ENCODE data around the gene DNAJB1. TPM values are rescaled to one million over a fixed set of nuclear protein-coding genes. Genes with fewer than 3 reads are reported as not detected.

Gene DNAJB1
- total RNA-seq, 8 experiments from 2014 or later: 36.7 to 113 (median 72.8) TPM

DNA sequence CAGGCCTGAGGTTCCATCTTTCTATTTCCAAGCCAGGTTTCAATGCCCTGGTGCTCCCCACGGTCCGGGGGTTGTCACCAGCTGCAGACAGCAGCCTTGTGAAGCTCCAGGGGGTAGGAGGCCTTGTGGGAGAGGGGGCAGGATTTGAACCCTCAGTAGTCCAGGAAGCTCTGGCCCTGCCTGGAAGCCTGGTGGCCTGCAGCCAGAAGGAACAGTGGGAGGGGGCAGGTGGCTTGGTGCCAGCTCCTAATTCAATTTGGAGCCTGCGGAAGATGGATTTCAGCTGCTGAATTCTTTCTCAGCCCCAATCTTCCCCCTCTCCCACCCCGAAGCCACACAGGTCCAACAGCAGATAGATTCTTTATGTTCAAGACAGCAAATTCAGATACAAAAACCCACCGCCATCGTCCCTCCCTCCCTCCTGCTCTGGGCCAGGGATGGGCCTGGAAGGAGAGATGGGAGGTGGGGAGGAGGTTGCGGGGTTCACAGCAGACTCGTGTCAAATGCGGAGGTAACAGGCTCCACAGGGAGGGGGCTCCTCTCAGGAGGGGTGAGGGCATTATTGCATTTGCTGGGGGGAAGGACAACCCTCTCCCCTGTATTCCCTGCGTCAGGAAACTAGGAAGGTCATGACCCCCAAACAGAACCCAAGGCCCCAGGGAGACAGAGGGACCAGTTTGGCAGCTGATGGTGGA is 40.6 kb downstream of the DNAJB1 start:
- Histone ChIP-seq H3K4me1 (replicated peaks in 1 of 2) (peaks cover 15 to 17% of the 10 kb centered on the region in 2 donors), H3K27ac (no peak overlapping the region), H3K4me3 (no peak overlapping the region)
- WGBS, 10 experiments: 83 to 100% methylated on average over 1 to 2 of the region's 10 CpGs; no CpG with 5 or more reads in 8 of the 10 experiments
- in situ Hi-C loops (cut with MboI; ENCODE audit: low pct_unique_long_range_greater_than_20kb in 2 of 9, low sequenced_read_pairs in 9 of 9, unreplicated experiment in 9 of 9): no loop called here
- ATAC-seq (replicated peaks in 6 of 8): peak in 1 of 8 experiments; percentile 6

GRCh38 chr19:14476673-14477401 is 41.4 kb downstream of the DNAJB1 start:
- 0 to 88% (median 40%) methylated on average over 1 to 4 of the region's 26 CpGs; no CpG with 5 or more reads in 7 of the 10 experiments for WGBS, 10 experiments

GRCh38 chr19:14476327-14476672 is 41.9 kb downstream of the DNAJB1 start:
- Histone ChIP-seq H3K4me3 (no peak overlapping the region), H3K4me1 (replicated peaks in 1 of 2) (peaks cover 17 to 19% of the 10 kb centered on the region in 2 donors), H3K27ac (no peak overlapping the region)
- no peak for ATAC-seq (replicated peaks in 6 of 8)
- WGBS, 10 experiments: 100% methylated on average over 1 of the region's 7 CpGs; no CpG with 5 or more reads in 9 of the 10 experiments
- in situ Hi-C loops (cut with MboI; ENCODE audit: low pct_unique_long_range_greater_than_20kb in 2 of 9, low sequenced_read_pairs in 9 of 9, unreplicated experiment in 9 of 9): no loop called here

More at GRCh38 chr19:14476673-14477401, 41.4 kb downstream of the DNAJB1 start:
- peak in 5 of 8 experiments; percentile 1 to 56 (median 23) for ATAC-seq (replicated peaks in 6 of 8)
- H3K4me3 ChIP-seq: no peak overlapping the region
- H3K4me1 ChIP-seq (replicated peaks in 1 of 2): peaks cover 17 to 19% of the 10 kb centered on the region in 2 donors
- in situ Hi-C loops (cut with MboI; ENCODE audit: low pct_unique_long_range_greater_than_20kb in 2 of 9, low sequenced_read_pairs in 9 of 9, unreplicated experiment in 9 of 9): no loop called here
- no peak overlapping the region for H3K27ac ChIP-seq

DNA sequence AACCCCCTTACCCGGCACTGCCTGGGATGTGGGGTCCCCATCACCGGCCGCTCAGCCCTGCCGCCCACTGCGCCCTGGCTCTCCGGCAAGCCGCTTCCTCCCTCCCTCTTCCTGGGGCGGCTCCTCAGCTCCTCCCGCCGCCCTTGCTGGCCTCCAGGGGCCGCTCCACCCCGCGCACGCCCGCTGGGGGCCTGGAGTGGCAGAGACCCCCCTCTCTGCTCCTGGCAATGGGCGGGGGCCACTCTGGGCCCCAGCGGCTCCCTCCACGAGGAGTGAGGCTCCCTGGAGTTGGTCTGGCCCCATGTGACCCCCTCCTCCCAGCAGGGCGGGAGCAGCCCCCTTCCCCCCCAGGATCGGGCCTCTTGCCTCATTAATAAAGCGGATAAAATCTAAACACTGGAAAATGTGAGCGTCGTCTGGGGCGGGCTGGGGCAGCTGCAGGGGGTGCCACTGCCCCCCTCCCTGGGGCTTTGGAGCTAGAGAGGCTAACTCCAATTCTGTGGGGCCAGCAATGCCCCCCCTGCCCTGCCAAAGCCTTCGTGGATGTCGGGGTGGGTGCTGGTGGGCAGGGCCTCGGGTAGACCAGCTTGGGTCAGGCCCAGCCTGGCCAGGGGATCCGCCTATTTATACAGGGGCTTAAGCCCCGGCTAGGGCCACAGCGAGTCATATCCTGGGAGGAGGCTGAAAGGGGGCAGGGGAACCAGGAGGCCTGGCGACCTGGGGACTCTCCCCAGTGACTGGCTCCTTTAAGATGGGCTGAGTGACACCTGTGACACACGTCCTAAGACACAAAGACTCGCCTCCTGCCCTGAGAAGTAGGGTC is 42.7 kb downstream of the DNAJB1 start, which contains the start of gene PTGER1:
Gene PTGER1, minus strand, starts transcription at position 104 of the 823 bp plus-strand sequence. CDS start 1,034 bp downstream, outside the sequence.
- Histone ChIP-seq H3K4me3 (no peak within 1 kb of the TSS), H3K4me1 (replicated peaks in 1 of 2) (peaks cover 17 to 19% of the 10 kb centered on the region in 2 donors), H3K27ac (no peak within 1 kb of the TSS)
- 0 to 44% (median 37%) methylated on average over 1 to 4 of the region's 33 CpGs; no CpG with 5 or more reads in 7 of the 10 experiments for WGBS, 10 experiments
- peak; percentile 32 to 57 (median 52) for ATAC-seq (replicated peaks in 6 of 8)
- in situ Hi-C loops (cut with MboI; ENCODE audit: low pct_unique_long_range_greater_than_20kb in 2 of 9, low sequenced_read_pairs in 9 of 9, unreplicated experiment in 9 of 9): no loop called here

GRCh38 chr19:14474827-14475226 is 43.4 kb downstream of the DNAJB1 start:
- no peak overlapping the region for H3K27ac ChIP-seq
- in situ Hi-C loops (cut with MboI; ENCODE audit: low pct_unique_long_range_greater_than_20kb in 2 of 9, low sequenced_read_pairs in 9 of 9, unreplicated experiment in 9 of 9): no loop called here
- ATAC-seq (replicated peaks in 6 of 8): peak in 7 of 8 experiments; percentile 1 to 5 (median 2)
- 30 to 100% (median 57%) methylated on average over 1 to 7 of the region's 12 CpGs; no CpG with 5 or more reads in 7 of the 10 experiments for WGBS, 10 experiments
- peaks cover 17 to 19% of the 10 kb centered on the region in 2 donors for H3K4me1 ChIP-seq (replicated peaks in 1 of 2)
- H3K4me3 ChIP-seq: no peak overlapping the region

- peaks cover 17 to 19% of the 10 kb centered on the region in 2 donors for H3K4me1 ChIP-seq (replicated peaks in 1 of 2)
- in situ Hi-C loops (cut with MboI; ENCODE audit: low pct_unique_long_range_greater_than_20kb in 2 of 9, low sequenced_read_pairs in 9 of 9, unreplicated experiment in 9 of 9): no loop called here
- 0 to 89% (median 60%) methylated on average over 1 to 31 of the region's 53 CpGs; no CpG with 5 or more reads in 6 of the 10 experiments for WGBS, 10 experiments
- peak overlapping the region in 1 of 5 donors; percentile 8 for H3K4me3 ChIP-seq
- peak in 3 of 8 experiments; percentile 15 to 23 (median 15) for ATAC-seq (replicated peaks in 6 of 8)
- no peak overlapping the region for H3K27ac ChIP-seq
Measured at GRCh38 chr19:14473978-14474578, 44.1 kb downstream of the DNAJB1 start.

GRCh38 chr19:14473073-14473977 is 44.9 kb downstream of the DNAJB1 start:
- Histone ChIP-seq H3K4me1 (replicated peaks in 1 of 2) (peaks cover 17 to 19% of the 10 kb centered on the region in 2 donors), H3K27ac (no peak overlapping the region), H3K4me3 (peak overlapping the region in 1 of 5 donors; percentile 8)
- 12 to 97% (median 40%) methylated on average over 1 to 13 of the region's 97 CpGs; no CpG with 5 or more reads in 5 of the 10 experiments for WGBS, 10 experiments
- in situ Hi-C loops (cut with MboI; ENCODE audit: low pct_unique_long_range_greater_than_20kb in 2 of 9, low sequenced_read_pairs in 9 of 9, unreplicated experiment in 9 of 9): no loop called here
- peak in 3 of 8 experiments; percentile 2 to 12 (median 8) for ATAC-seq (replicated peaks in 6 of 8)

DNA sequence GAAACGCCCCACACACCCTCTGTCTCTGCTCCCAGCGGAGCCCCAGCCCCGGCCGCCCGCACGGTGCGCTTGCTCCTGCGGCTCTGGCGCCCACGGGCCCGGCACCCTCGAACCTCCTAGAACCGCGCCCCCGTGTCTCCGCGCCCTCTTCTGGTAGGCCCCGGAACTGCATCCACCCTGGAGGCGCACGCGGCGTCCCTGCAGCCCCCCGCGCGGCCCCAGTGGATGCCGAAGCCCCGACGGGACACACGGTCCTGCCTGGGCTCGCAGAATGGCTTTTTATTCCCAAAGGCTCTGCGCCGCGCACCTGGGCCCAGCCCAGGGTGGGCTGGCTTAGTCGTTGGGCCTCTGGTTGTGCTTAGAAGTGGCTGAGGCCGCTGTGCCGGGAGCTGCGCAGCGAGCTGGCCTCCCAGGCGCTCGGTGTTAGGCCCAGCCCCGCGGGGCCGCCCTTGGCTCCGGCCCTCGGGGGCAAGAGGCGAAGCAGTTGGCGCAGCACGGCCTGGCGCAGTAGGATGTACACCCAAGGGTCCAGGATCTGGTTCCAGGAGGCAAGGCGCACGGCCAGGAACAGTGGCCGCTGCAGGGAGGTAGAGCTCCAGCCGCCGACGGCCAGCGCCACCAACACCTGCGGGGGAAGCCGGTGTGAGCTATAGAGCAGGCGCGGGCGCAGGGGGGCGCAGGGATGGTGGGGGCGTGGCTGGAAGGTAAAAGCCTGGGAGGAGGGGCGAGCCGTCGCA is 45.8 kb downstream of the DNAJB1 start:
- H3K4me3 ChIP-seq: peak overlapping the region in 1 of 5 donors; percentile 2
- peaks cover 17 to 19% of the 10 kb centered on the region in 2 donors for H3K4me1 ChIP-seq (replicated peaks in 1 of 2)
- ATAC-seq (replicated peaks in 6 of 8): peak; percentile 16 to 64 (median 48)
- 20 to 26% methylated on average over 1 to 20 of the region's 66 CpGs; no CpG with 5 or more reads in 8 of the 10 experiments for WGBS, 10 experiments
- in situ Hi-C loops (cut with MboI; ENCODE audit: low pct_unique_long_range_greater_than_20kb in 2 of 9, low sequenced_read_pairs in 9 of 9, unreplicated experiment in 9 of 9): no loop called here
- H3K27ac ChIP-seq: no peak overlapping the region

DNA sequence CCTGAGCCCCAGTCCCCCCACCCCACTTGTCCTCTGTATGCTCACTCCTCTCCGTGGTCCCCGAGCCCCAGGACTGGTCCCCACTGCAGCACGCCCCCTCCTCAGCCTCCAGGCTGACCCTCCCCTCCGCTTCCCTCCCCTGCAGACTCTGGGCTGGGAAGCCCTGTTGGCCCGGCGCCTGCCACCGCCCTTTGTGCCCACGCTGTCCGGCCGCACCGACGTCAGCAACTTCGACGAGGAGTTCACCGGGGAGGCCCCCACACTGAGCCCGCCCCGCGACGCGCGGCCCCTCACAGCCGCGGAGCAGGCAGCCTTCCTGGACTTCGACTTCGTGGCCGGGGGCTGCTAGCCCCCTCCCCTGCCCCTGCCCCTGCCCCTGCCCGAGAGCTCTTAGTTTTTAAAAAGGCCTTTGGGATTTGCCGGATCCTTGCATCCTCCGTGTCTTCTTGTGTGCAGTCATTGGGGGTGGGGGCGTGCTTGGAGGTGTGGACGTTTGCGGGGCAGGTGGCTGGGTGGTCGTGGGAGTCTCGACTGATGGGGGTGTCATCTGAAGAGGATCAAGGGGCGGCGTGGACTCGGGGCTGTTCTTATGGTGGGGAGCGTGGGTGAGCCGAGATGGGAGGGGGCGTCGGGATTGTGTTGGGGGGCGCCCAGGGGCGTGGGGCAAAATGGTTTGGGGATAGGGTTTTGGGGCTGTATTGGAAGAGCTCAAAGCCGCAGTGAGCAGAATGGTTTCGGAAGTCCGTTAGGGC is 46.6 kb downstream of the DNAJB1 start:
- no peak for ATAC-seq (replicated peaks in 6 of 8)
- Histone ChIP-seq H3K4me3 (no peak overlapping the region), H3K4me1 (replicated peaks in 1 of 2) (peaks cover 17 to 19% of the 10 kb centered on the region in 2 donors), H3K27ac (no peak overlapping the region)
- in situ Hi-C loops (cut with MboI; ENCODE audit: low pct_unique_long_range_greater_than_20kb in 2 of 9, low sequenced_read_pairs in 9 of 9, unreplicated experiment in 9 of 9): no loop called here
- WGBS, 10 experiments: no CpG with 5 or more reads among the region's 46 CpGs

GRCh38 chr19:14470031-14470876 is 47.9 kb downstream of the DNAJB1 start:
- no peak overlapping the region for H3K27ac ChIP-seq
- in situ Hi-C loops (cut with MboI; ENCODE audit: low pct_unique_long_range_greater_than_20kb in 2 of 9, low sequenced_read_pairs in 9 of 9, unreplicated experiment in 9 of 9): no loop called here
- WGBS, 10 experiments: 80 to 97% (median 88%) methylated on average over 1 to 7 of the region's 32 CpGs; no CpG with 5 or more reads in 6 of the 10 experiments
- H3K4me3 ChIP-seq: no peak overlapping the region
- peaks cover 13 to 14% of the 10 kb centered on the region in 2 donors for H3K4me1 ChIP-seq (replicated peaks in 1 of 2)
- no peak for ATAC-seq (replicated peaks in 6 of 8)

Data from motor neuron (in vitro differentiated cells).